ENCODE results near the gene JAZF1.

Gene JAZF1

DNA sequence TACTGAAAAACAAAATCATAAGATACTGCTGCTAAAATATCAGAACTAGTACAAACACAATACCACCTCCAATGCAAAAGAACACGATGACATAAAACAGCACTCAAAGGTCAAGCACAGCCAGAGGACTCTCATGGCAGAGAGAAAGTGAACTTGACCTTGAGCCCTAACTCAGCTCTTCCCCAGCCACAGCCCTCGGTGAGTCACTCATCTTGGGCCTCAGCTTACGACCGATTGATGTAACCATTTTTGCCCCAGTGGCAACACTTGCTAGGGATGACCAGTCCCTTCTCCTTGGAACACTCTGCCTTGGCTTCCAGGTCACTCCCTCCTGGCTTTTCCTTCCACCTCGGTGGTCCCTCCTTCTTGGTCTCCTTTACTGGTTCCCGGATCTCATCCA is 77.8 kb downstream of the JAZF1 start:
- DNase-seq = no peak

DNA sequence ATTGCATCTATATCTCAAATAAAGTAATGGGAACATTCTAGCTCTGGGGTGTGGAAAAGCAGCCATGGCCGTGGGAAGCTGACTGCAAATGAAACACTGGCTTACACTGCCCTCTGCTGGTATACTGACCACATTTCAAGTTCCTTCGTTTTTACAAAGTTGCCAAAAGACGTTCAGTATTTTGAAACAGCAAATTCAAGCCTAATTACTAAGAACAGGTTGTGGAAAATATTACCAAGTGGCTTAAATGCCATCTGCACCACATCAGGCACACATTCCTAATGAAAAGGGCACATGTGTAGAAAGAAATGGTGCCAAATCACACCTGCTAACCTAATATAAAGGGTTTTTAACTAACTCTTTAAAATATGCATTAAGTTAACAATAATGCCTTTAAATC is 83.9 kb downstream of the JAZF1 start:
- DNase-seq = peak; percentile 70

DNA sequence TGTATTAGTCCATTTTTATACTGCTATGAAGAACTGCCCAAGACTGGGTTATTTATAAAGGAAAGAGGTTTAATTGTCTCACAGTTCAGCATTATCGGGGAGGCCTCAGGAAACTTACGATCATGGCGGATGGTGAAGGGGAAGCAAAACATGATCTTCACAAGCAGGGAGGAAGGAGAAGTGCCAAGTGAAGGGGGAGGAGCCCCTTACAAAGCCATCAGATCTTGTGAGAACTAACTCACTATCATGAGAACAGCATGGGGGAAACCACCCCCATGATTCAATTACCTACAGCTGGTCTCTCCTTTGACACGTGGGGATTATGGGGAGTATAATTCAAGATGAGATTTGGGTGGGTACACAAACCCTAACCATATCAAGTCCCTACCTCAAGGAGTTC is 85.4 kb downstream of the JAZF1 start:
- DNase-seq = no peak

DNA sequence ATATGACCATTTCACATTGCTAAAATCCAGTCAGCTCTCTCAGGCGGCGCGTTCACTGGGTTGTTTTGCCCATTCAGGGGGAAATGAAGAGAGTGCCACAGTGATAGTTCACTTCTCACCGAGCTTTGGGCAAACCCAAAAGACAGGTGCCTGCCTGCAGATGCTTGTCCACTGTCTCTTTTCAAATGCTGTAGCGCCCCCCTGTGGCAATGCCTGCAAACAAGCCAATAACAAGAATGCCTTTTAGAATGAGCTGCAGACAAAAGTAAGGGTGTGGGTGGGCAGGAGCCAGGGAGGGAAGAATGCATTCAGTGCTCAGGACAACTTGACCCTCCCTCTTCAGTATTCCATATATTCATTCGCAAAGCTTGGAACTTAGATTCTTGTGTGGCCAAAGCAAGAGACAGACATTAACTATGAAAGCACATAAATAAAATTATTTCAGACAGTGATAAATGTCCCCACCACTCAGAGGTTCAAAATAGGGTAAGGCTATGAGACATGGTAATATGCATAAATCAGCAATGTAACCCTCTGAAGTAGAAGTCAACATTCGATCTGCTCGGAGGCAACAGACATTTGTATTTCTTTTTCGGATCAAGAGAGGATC is 86.9 kb downstream of the JAZF1 start:
- DNase-seq = peak; percentile 89

DNA sequence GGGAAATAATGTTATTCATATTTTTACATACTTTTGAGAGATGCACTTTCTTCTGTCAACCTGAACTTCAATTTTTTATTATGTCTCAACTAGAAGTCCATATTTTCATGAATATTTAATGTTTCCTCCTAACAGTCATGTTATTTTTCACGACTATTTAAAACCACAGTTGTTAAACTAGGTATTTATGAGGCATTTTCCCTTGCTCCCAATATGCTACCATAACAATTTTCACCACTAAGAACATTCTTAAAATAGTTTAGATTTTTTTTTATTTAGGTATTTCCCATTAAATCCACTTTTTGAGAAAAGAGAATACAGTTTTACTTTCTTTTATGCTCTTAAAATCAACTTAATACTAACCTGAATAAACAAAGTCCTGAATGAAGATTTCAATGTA is 89.4 kb downstream of the JAZF1 start:
- DNase-seq = no peak

DNA sequence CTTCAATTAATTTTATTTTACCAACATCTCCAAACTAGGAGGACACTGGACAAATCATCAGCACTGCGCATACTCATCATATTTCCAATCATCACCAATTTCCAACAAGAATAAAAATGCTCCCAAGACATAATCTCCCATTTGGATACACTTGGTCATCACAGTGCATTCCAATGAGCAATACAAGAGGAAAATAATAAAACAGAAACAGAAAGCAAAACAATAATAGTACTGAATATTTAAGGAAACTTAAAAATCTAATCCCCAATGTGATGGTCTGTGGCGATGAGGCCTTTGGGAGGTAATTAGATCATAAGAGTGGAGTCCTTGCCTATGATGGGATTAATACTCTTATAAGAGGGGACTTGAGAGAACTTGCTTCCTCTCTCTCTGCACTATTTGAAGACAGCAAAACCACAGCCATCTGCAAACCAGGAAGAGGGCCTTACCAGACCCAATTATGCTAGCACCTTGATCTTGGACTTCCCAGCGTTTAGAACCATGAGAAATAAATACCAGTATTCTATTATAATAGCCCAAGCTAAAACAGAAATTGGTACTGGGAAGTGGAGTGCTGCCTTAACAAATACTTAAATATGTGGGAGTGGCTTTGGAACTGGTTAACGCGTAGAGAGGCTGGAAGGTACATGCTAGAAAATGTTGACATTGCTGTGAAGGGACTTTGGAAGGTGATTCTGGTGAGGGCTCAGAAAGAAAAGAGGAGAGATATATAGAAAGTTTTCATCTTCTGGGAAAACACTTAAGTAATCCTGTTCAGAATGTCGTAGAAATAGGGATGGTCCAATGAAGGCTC is 91.5 kb downstream of the JAZF1 start:
- DNase-seq = no peak

DNA sequence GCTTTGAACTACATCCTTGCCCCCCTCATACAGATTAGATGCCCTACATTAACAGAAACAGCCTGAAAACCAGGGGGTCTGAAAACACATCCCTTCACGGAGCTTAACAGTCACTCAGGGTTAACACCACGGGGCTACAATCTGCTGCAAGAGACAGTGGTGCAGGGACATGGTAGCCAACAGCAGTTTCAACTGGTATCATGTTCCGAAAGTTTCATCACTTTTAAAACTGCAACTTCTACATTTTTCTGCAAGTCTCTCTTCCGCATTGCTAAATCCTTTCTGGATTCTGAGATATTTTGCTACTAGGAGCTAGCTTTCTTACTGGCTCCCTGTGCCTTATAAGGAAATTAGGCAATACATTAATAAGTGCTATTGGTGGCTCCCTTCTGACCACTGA is 92.6 kb downstream of the JAZF1 start:
- DNase-seq = no peak

DNA sequence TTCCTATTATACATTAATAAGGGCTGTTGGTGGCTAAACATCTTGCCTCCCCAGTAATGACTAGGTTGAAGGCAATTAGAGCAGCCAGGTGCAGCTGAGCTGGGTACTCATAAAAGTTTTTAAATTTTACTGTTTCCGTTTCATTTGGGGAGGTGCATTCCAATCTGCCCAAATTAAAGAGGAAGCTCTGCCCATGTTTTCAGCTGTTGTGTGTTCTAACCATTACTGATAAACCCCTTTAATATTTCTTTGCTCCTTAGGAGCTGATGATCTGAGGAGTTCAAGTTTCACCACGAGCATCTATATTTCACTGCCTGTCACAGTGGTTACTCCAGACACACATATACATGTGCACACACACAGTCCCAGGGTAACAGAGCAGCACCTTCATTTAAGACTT is 94.4 kb downstream of the JAZF1 start:
- DNase-seq = peak; percentile 83

DNA sequence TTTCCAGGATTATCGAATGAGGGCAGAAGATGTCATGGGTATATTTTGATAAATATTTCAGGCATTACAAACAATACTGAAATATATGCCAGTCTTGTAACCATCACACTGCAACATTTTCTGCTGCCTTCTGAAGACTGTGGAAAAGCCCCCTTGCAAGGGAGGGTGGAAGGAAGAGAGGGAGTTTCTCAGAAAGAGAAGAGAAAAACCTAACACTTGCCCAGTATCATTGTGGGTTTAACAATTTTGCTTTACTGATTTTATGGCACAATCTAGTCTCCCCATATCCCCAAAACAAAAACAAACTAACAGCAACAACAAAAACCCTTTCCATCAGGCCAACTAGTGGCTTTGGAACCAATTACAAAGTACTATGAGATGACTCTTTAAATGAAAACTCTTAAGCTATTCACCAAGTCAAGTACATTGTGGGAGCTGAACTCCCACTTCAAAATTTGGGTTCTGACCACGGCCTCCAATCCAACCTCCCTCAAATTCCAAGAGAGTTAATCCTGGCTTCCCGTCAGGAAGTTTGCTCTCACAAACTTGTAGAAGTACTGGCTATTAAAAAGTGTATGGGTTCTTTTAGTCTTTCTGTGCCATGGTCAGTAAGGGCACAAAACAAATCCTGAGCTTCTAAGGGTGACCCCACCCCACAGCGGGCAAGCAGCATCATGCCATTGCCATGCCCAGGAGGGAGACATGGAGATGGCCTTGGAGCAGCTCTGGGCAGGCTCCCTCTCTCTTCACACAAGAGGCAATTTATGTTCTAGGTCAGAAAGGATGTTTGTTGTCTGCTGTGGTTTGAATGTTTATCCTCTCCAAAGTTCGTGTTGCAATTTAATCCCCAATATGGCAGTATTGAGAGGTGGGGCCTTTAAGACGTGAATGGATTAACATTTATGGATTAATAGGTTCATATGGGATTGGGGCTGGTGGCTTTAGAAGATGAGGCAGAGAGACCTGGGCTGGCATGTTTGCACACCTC is 96.3 kb downstream of the JAZF1 start:
- no peak for DNase-seq

DNA sequence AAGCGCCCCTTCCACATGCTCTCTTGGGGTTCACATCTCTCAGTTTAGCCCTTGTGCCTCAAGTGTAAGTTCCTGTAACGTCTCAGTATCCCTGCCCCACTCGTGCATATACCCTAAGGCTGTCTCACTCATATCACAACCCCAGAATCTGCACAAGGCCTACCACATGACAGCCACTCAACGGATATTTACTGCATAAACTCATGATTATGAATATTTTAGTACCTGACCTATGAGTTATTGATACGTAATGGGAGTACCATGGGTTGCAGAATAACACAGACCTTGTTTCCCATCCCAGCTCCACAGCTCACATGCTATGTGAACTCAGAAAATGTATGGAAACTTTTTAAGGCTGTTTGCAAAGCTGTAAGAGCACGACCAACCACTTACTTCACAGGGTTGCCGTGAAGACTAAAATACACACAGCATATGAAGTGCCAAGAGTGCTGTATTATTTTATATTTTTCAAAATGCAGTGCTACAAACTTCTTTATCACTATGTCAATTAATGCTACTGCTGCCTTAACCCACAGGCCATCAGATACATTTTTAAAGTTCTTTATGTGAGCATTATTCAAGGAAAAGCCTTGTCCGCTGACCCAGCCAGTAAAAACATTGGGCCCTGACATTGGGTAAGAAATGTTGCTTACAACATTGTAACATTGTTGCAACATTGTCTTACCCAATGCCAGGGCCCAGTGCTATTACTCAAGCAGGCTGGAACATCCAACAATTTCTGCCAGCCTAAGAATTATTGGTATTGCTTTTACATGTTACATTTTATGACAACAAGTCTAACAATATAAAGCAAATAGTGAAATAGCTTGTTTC is 97.2 kb downstream of the JAZF1 start:
- no peak for DNase-seq

DNA sequence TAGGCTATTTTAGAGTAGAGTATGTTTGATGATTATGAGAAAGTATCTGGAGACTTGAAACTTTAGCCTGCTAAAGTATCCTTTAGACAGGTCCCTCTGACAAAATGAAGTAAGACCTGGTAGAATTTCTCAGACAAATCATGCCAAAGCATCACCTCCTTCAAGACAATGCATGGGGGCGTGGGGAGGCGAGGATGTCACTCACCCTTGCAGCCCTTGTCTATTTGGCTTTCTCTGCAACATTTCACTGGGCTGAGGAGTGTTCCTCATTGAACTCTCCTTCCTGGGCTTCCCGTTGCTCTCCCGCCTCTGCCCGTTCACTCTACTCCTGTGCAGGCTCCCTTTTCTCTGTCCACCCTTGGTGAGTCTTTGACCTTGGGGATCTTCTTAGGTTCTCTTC is 98.5 kb downstream of the JAZF1 start:
- no peak for DNase-seq

DNA sequence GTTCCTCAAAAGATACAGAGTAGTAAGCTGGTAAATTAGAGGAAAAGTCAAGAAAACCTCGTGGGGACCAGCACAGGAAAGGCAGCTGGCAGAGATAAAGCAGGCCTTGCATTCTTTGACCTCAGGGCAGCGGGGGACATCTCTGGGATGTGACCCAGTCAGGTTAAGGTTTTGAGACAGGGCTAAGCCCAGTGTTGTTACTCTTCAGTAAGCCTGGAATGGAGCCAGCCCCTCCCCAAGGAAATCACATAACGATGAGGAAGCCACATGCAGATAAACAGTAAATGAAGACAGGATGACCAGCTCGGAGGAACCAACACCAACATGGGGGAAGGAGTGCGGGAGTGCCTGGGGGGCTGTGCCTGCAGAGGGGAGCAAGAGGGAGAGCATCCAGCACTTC is 99.6 kb downstream of the JAZF1 start:
- DNase-seq = no peak

DNA sequence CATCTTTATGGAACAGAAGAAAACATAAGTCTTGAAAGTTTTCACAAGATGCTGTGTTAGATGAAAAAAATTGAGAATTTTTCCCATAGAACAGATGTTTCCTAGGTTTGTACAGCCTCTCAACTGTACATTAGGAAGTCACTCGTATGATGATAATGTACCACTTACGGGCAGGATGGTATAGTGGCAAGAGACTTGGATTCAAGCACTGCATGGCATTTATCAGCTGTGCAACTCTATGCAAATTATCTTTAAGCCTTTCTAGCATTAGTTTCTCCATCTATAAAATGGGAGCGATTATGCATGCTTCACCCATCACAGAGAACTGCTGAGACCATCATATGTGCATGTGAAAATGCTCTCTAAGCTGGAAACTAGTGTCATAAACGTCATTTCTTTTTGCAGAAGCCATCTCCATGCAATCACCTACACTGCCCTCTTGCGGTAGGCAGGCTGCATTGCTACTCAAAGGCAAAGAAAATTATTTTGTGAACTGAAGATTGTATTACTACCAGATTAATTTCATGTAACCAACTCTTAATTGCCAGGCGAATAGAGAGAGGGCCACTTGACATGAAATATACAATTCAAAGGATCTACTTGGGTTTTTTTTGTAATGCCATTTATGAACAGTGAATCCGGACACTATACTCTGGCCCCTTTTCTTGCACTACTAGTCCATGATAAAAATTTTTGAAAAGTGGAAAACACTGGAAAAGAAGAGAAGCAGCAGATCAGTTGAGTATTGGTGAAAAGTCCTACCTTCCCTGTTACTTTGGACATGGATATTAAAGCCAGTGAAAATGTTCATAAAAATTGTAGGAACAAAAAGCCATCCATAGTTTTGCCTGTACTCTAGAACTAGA is 102.3 kb downstream of the JAZF1 start:
- peak; percentile 72 for DNase-seq

DNA sequence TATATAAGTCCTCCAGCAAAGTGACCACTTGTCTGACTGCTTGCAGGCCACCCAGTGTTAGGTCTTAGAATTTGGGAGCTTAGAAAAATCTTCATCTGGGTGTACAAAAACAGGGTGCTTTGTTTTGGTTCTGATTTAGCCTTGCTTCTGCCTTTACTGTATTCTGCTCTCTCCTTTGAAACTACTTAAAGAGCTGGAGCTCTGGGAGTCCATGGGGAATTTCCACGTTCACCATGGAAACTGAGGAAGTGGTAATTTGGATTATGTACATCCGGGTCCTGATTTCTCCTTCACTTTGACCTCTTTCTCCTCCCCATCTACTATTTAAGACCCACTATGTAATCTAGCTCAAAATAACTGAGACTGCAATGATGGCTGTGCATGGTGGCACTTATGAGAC is 103.0 kb downstream of the JAZF1 start:
- DNase-seq = peak; percentile 44

DNA sequence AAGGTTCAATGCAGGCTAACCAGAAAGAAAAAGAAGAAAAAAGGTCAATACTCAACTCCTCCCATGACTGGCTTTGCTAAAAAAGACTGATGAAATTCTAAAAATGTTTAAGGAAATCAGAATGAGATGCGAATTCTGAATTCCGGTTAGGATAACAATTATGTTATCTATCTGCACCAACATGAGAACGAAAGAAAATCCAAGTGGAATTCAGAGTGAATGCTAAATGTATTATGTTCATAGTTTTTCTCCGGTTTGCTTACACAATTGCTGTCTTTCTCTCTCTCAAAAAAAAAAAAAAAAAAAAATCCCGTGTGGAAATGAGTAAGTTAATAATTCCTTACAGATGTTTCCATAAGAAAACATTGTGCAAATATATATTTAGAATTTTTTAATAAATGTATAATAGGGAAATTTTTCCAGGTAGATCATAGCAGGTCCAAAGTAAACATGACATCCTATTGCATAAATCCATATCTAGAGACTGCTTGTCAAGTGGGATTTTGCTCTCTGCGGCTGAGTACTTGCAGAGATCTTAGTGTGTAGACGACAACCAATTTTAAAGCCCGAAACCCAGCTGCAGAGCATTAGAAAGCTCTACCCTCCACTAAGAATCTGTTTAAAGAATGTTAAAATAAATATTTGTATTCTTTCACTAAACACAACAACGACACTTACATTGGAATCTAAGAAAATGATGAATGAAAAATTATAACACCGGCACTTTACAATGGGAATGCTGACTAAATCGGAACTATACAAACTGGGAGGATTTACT is 104.0 kb downstream of the JAZF1 start:
- no peak for DNase-seq

DNA sequence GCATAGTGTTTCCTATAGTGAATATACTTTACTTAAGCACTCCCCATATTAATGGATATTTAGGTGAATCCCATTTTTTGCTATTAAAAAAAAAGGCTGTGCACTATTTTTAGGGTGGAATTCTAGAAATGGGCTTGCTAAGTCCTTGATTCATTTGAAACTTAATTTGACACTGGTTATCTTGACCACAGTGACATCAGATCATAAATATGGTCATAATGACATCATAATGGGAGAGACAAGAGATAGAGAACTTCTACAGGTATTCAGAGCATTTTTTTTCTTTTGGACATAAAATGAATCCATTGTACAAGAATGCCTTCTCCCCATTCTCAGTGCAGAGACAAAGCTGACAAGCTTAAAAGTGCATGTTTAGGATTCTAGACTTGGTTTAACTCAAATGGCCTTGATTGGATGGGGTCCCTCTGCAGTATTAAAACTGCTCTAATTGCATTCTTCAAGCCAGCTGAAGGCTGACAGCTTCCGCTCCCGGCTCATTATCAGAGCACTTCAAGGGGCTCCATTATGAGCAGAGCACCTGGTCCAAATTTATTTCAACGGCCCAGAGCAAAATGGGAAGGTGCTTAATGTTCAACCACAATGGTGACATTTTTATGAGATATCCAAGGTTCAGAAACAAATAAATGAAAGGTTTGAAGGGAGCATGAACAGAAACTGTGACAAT is 104.8 kb downstream of the JAZF1 start:
- peak; percentile 85 for DNase-seq

DNA sequence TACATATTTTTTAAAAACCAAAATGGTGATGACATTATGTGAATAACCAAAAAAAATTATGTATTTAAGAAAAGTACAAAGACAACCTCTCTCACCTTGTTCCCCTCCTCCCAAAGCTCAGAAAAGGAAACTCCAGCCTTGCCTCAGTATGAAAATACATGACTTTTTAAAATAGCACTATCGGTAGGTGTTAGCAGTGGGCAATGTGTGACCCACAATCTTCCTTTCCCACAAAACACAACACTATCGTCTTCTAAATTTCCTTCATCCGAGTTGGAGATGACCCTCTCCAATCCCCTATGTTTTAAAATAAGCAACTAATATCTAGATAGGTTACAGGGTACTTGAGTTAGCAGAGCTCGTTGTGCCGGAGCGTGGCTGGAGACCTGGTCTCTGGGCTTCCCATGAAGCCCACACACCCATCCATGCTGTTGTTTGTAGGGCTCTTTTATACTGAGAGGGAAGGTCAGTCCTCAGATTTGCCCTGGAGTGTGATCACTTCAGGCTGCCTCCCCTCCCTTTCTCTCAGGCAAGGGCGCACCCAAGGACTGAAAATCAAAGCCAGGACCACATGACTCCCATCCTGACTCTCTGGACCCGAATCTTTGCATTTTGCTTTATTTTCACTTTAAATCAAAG is 107.6 kb downstream of the JAZF1 start:
- DNase-seq = no peak

DNA sequence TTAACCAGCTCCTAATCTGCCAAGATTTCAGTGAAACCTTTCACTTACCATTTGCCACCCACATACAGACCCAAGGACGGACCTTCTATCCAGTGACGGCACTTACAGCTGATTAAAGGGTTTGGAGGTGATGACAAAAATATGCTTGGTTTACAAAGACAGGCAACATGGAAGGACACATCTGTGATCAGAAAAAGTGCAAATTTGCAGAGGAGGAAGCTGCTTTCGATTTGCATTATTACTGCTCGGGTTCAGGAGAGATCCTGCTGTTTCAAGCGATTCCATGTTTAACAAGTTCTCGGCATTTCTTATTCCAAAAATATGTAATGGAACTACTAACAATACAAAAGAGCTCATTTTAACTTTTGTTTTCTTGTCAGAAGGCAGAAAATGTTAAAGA is 109.0 kb downstream of the JAZF1 start:
- DNase-seq = no peak

DNA sequence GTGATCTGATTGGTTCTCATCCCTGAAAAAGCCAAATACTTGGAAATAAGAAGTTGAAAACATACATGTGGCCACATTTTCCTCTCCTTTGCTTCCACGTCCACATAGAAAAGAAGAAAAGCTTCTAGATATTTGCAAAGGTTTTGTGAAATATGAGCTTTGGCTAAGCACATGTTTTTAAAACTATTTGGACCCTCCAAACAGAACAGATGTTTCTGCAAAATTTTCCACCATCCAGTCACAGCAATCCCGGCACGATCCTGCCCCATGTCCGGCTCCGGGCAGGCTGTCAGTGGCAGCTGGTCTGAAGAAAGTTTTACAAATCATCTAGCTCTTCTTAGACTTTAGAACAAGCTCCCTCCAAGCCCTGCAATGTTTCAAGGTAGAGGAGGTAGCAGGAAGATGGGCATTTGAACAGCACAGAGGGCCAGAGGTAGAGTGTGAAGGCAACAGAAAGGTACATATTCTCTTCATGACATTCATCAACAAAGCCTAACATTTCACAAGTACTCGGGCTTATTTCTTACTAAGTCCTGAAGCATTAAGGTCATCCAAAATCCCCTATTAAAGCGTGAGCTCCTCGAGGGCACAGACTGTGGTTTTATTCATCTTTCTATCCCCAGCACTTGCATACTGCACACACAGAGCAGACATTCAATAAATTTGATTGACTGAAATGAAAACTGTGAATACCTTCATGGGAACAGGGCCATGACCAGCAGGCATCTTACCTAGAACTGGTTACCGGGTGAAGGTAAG is 110.1 kb downstream of the JAZF1 start:
- no peak for DNase-seq

All from NCI-H69 (cell line).